ENCODE data around the gene CASK. TPM values are rescaled to one million over a fixed set of nuclear protein-coding genes. Genes with fewer than 3 reads are reported as not detected.

Gene CASK
- total RNA-seq, 1 experiment from 2014 or later, result 33.5 TPM

DNA sequence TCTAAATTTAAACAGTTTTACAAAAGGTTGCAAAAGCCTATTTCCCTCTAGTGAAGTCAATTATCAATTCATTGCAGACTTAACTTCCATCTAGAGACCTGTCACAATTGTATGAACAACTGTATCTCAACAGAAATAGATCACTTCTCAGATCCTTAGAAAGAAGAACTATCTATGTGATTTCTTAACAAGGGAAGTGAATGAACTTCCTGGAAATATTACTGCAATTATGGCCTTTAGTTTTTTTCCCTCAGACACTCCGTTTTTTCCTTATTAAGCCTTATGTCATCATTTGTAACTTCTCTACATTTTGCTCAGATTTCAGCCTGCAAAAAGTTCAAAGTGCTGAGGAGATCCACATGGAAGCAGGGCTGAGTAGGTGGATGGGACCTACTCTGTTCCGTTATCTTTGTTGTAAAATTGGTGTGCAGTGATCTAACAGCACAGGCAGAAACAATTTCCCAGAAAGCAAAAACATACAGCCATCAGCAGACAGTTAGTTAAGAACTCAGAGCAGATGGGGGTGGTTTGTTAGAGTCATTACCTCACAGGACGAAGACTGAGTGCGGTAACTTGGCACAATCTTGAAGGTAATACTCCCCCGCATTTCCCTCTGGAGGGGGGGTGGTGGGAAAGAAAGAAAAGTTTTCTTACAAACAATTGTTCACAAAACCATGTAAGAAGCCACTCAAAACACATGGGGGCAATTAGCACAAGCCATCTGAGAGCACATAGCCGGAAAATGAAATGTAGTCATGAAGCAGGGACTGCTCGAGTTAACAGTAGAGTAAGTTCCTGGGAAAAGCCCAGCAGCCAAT, 363.9 kb downstream of the CASK start:
- no peaks in the 10 kb centered on the region for H3K27me3 ChIP-seq (ENCODE audit: control insufficient read depth, insufficient read depth, low read length)
- ATAC-seq (no peak), DNase-seq (ENCODE audit: low read depth, low spot score) (no peak)
- intact Hi-C loops (cut with micrococcal nuclease; ENCODE audit: unreplicated experiment), result no loop called here
- H3K36me3 ChIP-seq (ENCODE audit: control insufficient read depth, insufficient read depth, low read length), result no peaks in the 10 kb centered on the region
- CTCF ChIA-PET, result no interaction called here
- no peaks in the 10 kb centered on the region for H3K9me3 ChIP-seq (ENCODE audit: control insufficient read depth, insufficient read depth, low read depth, low read length)
- H3K4me1 ChIP-seq (ENCODE audit: control insufficient read depth, insufficient read depth, low read length), result no peaks in the 10 kb centered on the region
- TF ChIP-seq, protein P1, sequence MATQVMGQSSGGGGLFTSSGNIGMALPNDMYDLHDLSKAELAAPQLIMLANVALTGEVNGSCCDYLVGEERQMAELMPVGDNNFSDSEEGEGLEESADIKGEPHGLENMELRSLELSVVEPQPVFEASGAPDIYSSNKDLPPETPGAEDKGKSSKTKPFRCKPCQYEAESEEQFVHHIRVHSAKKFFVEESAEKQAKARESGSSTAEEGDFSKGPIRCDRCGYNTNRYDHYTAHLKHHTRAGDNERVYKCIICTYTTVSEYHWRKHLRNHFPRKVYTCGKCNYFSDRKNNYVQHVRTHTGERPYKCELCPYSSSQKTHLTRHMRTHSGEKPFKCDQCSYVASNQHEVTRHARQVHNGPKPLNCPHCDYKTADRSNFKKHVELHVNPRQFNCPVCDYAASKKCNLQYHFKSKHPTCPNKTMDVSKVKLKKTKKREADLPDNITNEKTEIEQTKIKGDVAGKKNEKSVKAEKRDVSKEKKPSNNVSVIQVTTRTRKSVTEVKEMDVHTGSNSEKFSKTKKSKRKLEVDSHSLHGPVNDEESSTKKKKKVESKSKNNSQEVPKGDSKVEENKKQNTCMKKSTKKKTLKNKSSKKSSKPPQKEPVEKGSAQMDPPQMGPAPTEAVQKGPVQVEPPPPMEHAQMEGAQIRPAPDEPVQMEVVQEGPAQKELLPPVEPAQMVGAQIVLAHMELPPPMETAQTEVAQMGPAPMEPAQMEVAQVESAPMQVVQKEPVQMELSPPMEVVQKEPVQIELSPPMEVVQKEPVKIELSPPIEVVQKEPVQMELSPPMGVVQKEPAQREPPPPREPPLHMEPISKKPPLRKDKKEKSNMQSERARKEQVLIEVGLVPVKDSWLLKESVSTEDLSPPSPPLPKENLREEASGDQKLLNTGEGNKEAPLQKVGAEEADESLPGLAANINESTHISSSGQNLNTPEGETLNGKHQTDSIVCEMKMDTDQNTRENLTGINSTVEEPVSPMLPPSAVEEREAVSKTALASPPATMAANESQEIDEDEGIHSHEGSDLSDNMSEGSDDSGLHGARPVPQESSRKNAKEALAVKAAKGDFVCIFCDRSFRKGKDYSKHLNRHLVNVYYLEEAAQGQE (IDR thresholded peaks at IDR 0.05; ENCODE audit: insufficient read depth in 1 of 2, low read depth in 2 of 2, low read length in 1 of 2), result no peak
- TF ChIP-seq TCF7L2 (IDR thresholded peaks at IDR 0.05; ENCODE audit: low read depth, low read length), result no peak
- no peak for TF ChIP-seq SIN3A (IDR thresholded peaks at IDR 0.05; ENCODE audit: borderline replicate concordance, insufficient read depth, low read depth, low read length)
- TF ChIP-seq POLR2AphosphoS5 (IDR thresholded peaks at IDR 0.05; ENCODE audit: low read depth, low read length), result no peak
- TF ChIP-seq, protein P2, sequence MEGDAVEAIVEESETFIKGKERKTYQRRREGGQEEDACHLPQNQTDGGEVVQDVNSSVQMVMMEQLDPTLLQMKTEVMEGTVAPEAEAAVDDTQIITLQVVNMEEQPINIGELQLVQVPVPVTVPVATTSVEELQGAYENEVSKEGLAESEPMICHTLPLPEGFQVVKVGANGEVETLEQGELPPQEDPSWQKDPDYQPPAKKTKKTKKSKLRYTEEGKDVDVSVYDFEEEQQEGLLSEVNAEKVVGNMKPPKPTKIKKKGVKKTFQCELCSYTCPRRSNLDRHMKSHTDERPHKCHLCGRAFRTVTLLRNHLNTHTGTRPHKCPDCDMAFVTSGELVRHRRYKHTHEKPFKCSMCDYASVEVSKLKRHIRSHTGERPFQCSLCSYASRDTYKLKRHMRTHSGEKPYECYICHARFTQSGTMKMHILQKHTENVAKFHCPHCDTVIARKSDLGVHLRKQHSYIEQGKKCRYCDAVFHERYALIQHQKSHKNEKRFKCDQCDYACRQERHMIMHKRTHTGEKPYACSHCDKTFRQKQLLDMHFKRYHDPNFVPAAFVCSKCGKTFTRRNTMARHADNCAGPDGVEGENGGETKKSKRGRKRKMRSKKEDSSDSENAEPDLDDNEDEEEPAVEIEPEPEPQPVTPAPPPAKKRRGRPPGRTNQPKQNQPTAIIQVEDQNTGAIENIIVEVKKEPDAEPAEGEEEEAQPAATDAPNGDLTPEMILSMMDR (IDR thresholded peaks at IDR 0.05), result no peak
- H3K27ac ChIP-seq (ENCODE audit: low read length), result no peak overlapping the region
- in situ Hi-C loops (cut with HindIII; ENCODE audit: low pct_unique_long_range_greater_than_20kb, low sequenced_read_pairs), result no loop called here
- no peak overlapping the region for H3K4me3 ChIP-seq (ENCODE audit: low read depth in 2 of 2, low read length in 2 of 2)
- BruUV-seq (replicated peaks), result no TSS peak
- POLR2A ChIA-PET, result no interaction called here

DNA sequence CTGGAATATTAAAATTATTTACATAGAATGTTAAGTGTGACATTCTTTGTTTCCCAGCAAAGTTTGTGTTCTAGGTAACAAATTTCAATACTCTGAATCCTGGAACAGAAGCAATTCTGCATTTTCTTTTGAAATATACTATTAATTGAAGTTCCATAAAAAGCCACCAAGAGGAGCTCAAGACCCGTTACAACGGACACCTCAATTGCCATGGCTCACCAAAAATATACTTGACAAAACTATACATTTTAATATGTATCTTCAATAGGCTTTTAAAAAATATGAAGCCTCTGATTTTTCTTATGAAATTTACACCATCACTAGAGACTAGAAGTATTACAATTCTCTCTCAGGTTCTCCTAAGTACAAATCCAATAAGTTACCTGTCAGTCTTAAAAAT, 364.8 kb downstream of the CASK start:
- CTCF ChIA-PET, result interaction anchor here (1.1 kb wide), 1 partner anchor 201 kb away, joined by 4 read pairs; no protein-coding TSS in a partner anchor
- DNase-seq (ENCODE audit: low read depth, low spot score) (no peak), ATAC-seq (no peak)
- intact Hi-C loops (cut with micrococcal nuclease; ENCODE audit: unreplicated experiment) (no loop called here), in situ Hi-C loops (cut with HindIII; ENCODE audit: low pct_unique_long_range_greater_than_20kb, low sequenced_read_pairs) (no loop called here)
- Histone ChIP-seq H3K4me3 (ENCODE audit: low read depth in 2 of 2, low read length in 2 of 2) (no peak overlapping the region), H3K27me3 (ENCODE audit: control insufficient read depth, insufficient read depth, low read length) (no peaks in the 10 kb centered on the region), H3K36me3 (ENCODE audit: control insufficient read depth, insufficient read depth, low read length) (no peaks in the 10 kb centered on the region), H3K4me1 (ENCODE audit: control insufficient read depth, insufficient read depth, low read length) (no peaks in the 10 kb centered on the region), H3K9me3 (ENCODE audit: control insufficient read depth, insufficient read depth, low read depth, low read length) (no peaks in the 10 kb centered on the region), H3K27ac (ENCODE audit: low read length) (no peak overlapping the region)
- POLR2A ChIA-PET, result no interaction called here
- TF ChIP-seq, protein P2 (IDR thresholded peaks at IDR 0.05), result peak; percentile 25; the same call in 1 of the 2 replicates
- TF ChIP-seq SIN3A (IDR thresholded peaks at IDR 0.05; ENCODE audit: borderline replicate concordance, insufficient read depth, low read depth, low read length), result no peak
- BruUV-seq (replicated peaks), result no TSS peak

Data from Panc1 (cell line).